K562 (cell line): Measurements from ENCODE around the gene LOXHD1. TPM values are rescaled to one million over a fixed set of nuclear protein-coding genes. Genes with fewer than 3 reads are reported as not detected.

Source experiments
- ATAC-seq: fragments of 200-7000 bp; cut with Tn5 transposase; 3 replicates; pipeline ENCODE4 v1.9.1; 2020; ENCODE audit warnings: moderate library complexity
- BruUV-seq: library from RNA; stranded (reverse); fragments of 400-500 nt; replicated peaks from 2 replicates; lab custom pipeline; 2021; lab: Mats Ljungman, UMichigan
- CTCF ChIA-PET: fragments of 300-600 bp; formaldehyde crosslinking; extraction: SDS; loops from one replicate; lab custom pipeline; 2021; ENCODE audit warnings: low intra/inter-chr PET ratio; lab: Yijun Ruan, JAX
- POLR2A ChIA-PET: fragments of 300-600, 350-650 bp; sonication (Branson Sonifier 250); formaldehyde crosslinking; extraction: SDS; loops from one replicate; lab custom pipeline; 2021; ENCODE audit warnings: antibody characterized with exemption, inconsistent platforms; lab: Yijun Ruan, JAX
- DNase-seq, 4 experiments: peaks; one replicate each; pipeline versions ENCODE4 v3.0.0 to v3.0.0-alpha.2; 2011 to 2018; ENCODE audit warnings: low spot score in 3 of 4, mixed read lengths in 3 of 4; ENCODE audit errors: extremely low read depth in 1 of 4
- FAIRE-seq: peaks from 2 replicates; lab custom pipeline; 2011; peaks lifted over from hg19 to GRCh38; lab: Jason Lieb, UNC
- H2AFZ ChIP-seq: 2 replicates; pipeline ENCODE4 v1.6.0; 2011; ENCODE audit warnings: low read depth, low read length, control low read depth, inconsistent platforms
- H3K27ac ChIP-seq: fragments of 200-600 bp; 3 replicates; pipeline ENCODE4 v1.8.0; 2011; ENCODE audit warnings: low read depth, mild to moderate bottlenecking, control low read depth, inconsistent platforms, low read length, moderate library complexity, mixed read lengths; ENCODE audit errors: extremely low read depth
- H3K27me3 ChIP-seq, 2 experiments: fragments of 300-600 bp in 1 of 2; 2 replicates in 1 of 2; 3 replicates in 1 of 2; pipeline versions ENCODE4 v1.6.0 to v1.8.0; 2011; ENCODE audit warnings: inconsistent platforms in 2 of 2, low read length in 2 of 2, mild to moderate bottlenecking in 1 of 2, mixed read lengths in 1 of 2, moderate library complexity in 1 of 2; ENCODE audit not compliant: control insufficient read depth in 2 of 2, insufficient read depth in 2 of 2
- H3K36me3 ChIP-seq: fragments of 300-600 bp; 3 replicates; pipeline ENCODE4 v1.8.0; 2011; ENCODE audit warnings: mild to moderate bottlenecking, low read length, inconsistent platforms; ENCODE audit not compliant: control insufficient read depth, insufficient read depth
- H3K4me1 ChIP-seq, 2 experiments: fragments of 200-600 bp in 1 of 2; replicated peaks in 1 of 2; 2 replicates in 1 of 2; 3 replicates in 1 of 2; pipeline versions ENCODE4 v1.5.1 to v1.8.0; 2011; ENCODE audit warnings: inconsistent platforms in 2 of 2, low read length in 2 of 2, mild to moderate bottlenecking in 1 of 2, mixed read lengths in 1 of 2, moderate library complexity in 1 of 2; ENCODE audit not compliant: control insufficient read depth in 2 of 2, insufficient read depth in 2 of 2
- H3K4me2 ChIP-seq: 2 replicates; pipeline ENCODE4 v1.6.1; 2011; ENCODE audit warnings: low read length, control low read depth, inconsistent platforms, mixed read lengths; ENCODE audit not compliant: insufficient read depth
- H3K4me3 ChIP-seq: fragments of 200-600 bp; sonication (generic), shearing (Covaris generic); 2 replicates; pipeline ENCODE4 v1.5.1; 2016; ENCODE audit warnings: control low read depth, inconsistent platforms
- H3K79me2 ChIP-seq: fragments of 200-600 bp; 3 replicates; pipeline ENCODE4 v1.8.0; 2011; ENCODE audit warnings: low read length, inconsistent platforms; ENCODE audit not compliant: control insufficient read depth, insufficient read depth
- H3K9ac ChIP-seq, 2 experiments: 2 replicates each; pipeline versions ENCODE4 v1.6.0 to v1.6.1; 2011; ENCODE audit warnings: low read depth in 2 of 2, low read length in 2 of 2, control low read depth in 1 of 2, inconsistent platforms in 1 of 2, mild to moderate bottlenecking in 1 of 2, mixed read lengths in 1 of 2; ENCODE audit not compliant: insufficient read depth in 1 of 2
- H3K9me1 ChIP-seq: one replicate; pipeline ENCODE4 v1.6.0; 2011; ENCODE audit warnings: inconsistent platforms, mild to moderate bottlenecking, low read length, moderate library complexity; ENCODE audit not compliant: control insufficient read depth, insufficient read depth
- H3K9me3 ChIP-seq: replicated peaks from 2 replicates; pipeline ENCODE4 v1.5.1; 2011; ENCODE audit warnings: low read depth, low read length, inconsistent platforms; ENCODE audit not compliant: control insufficient read depth, insufficient read depth
- H4K20me1 ChIP-seq: replicated peaks from 2 replicates; pipeline ENCODE4 v1.6.1; 2011; ENCODE audit warnings: low read length, inconsistent platforms, mixed read lengths; ENCODE audit not compliant: control insufficient read depth, insufficient read depth
- ARID2 ChIP-seq: fragments of 450-650 bp; IDR thresholded peaks from 2 replicates; pipeline ENCODE4 v1.6.1; 2017; ENCODE audit warnings: antibody characterized with exemption, mild to moderate bottlenecking
- BRCA1 ChIP-seq, 2 experiments: fragments of 450-650 bp in 1 of 2; sonication (generic) in 1 of 2; formaldehyde crosslinking in 1 of 2; IDR thresholded peaks; 2 replicates each; pipeline versions ENCODE4 v1.5.0 to v1.6.1; 2017 to 2020; ENCODE audit warnings: mild to moderate bottlenecking in 1 of 2, missing genetic modification reagents in 1 of 2
- EWSR1 ChIP-seq: fragments of 450-650 bp; IDR thresholded peaks from 2 replicates; pipeline ENCODE4 v1.6.1; 2018; ENCODE audit warnings: borderline replicate concordance, mild to moderate bottlenecking, low read depth, moderate library complexity; ENCODE audit not compliant: partially characterized antibody
- HMBOX1 ChIP-seq: sonication (generic); IDR thresholded peaks from 2 replicates; pipeline ENCODE4 v1.6.1; 2016
- MEF2A ChIP-seq: IDR thresholded peaks from 2 replicates; pipeline ENCODE4 v1.6.1; 2011; ENCODE audit warnings: low read depth, mild to moderate bottlenecking, low read length, moderate library complexity; ENCODE audit not compliant: control insufficient read depth
- NELFE ChIP-seq: IDR thresholded peaks from 2 replicates; pipeline ENCODE4 v1.6.1; 2011; ENCODE audit warnings: mild to moderate bottlenecking; ENCODE audit not compliant: insufficient read depth, insufficient read length
- NR4A1 ChIP-seq, 2 experiments: fragments of 250-450 bp in 1 of 2; fragments of 450-650 bp in 1 of 2; sonication (Bioruptor Pico) in 1 of 2; IDR thresholded peaks; 2 replicates each; pipeline versions ENCODE4 v1.4.0 to v1.6.1; 2016 to 2020; ENCODE audit warnings: mild to moderate bottlenecking in 2 of 2, missing compliant biosample characterization in 1 of 2, missing genetic modification characterization in 1 of 2, moderate library complexity in 1 of 2
- POLR2A ChIP-seq: fragments of 450-650 bp; conservative IDR thresholded peaks from 2 replicates; pipeline ENCODE4 v1.6.1; 2016
- PPARD ChIP-seq: fragments of 250-450 bp; sonication (Bioruptor Pico); IDR thresholded peaks from 2 replicates; pipeline ENCODE4 v1.8.0; 2022; ENCODE audit warnings: inconsistent platforms, mild to moderate bottlenecking, moderate library complexity
- ZNF311 ChIP-seq: fragments of 250-450 bp; sonication (Bioruptor Pico); IDR thresholded peaks from 2 replicates; pipeline ENCODE4 v1.4.0; 2020; ENCODE audit warnings: mild to moderate bottlenecking, moderate library complexity
- ZNF512 ChIP-seq: IDR thresholded peaks from 2 replicates; pipeline ENCODE4 v1.6.1; 2016; ENCODE audit warnings: missing genetic modification characterization, missing compliant biosample characterization
- ZNF644 ChIP-seq: fragments of 200-800 bp; sonication (Bioruptor generic); IDR thresholded peaks from 2 replicates; pipeline ENCODE4 v1.6.1; 2016; ENCODE audit warnings: low read depth, missing genetic modification characterization, missing compliant biosample characterization
- WGBS: fragments of 100-300 bp; shearing (Covaris generic); methylation state at CpG from one replicate; pipeline ENCODE4 v1.1.6; 2016; ENCODE audit warnings: low coverage, mixed read lengths; ENCODE audit not compliant: insufficient coverage; ENCODE audit errors: missing lambda C conversion rate; 5-methylcytosine and 5-hydroxymethylcytosine counted together
- in situ Hi-C: fragments of 300-500 bp; cut with MboI; formaldehyde crosslinking; loops from 4 replicates; pipeline ENCODE4 v1.15.0; 2018; ENCODE audit warnings: inconsistent platforms, mixed read lengths
- intact Hi-C: fragments of 100-400 bp; cut with micrococcal nuclease; formaldehyde crosslinking; loops from 2 replicates; pipeline ENCODE4 v1.14.2; 2022
- polyA plus RNA-seq, 8 experiments: library from polyadenylated mRNA; depleted of rRNA in 4 of 8; stranded (reverse) in 5 of 8; unstranded in 3 of 8; fragments of >200 nt; fragmentation: Nextera tagmentation in 2 of 8; fragmentation: Illumina TruSeq in 1 of 8; extraction: Ambion mirVana in 2 of 8; extraction: Trizol in 1 of 8; gene quantifications; 2 replicates each; pipeline versions ENCODE4 v1.2.1 to v1.2.3, GENCODE V29; 2011 to 2014; ENCODE audit warnings: inconsistent platforms in 1 of 8, missing spikeins in 1 of 8
- total RNA-seq, 7 experiments: library from RNA; depleted of rRNA in 6 of 7; stranded (reverse); fragments of >200 nt in 6 of 7; fragmentation: Illumina TruSeq in 2 of 7; extraction: Trizol in 2 of 7; gene quantifications; 2 replicates each; pipeline versions ENCODE4 v1.2.1 to v1.2.3, GENCODE V29; 2011 to 2021; ENCODE audit warnings: low replicate concordance in 1 of 7

Gene LOXHD1
- total and polyA plus RNA-seq, 9 of the 15 experiments (the other 6 are each of a cell fraction or from before 2014, with no cell fraction given) = not detected

- CTCF ChIA-PET = no interaction called here
- FAIRE-seq = no peak
Observed at GRCh38 chr18:46574743-46575115, 82.3 kb downstream of the LOXHD1 start.

More at GRCh38 chr18:46574743-46575115, 82.3 kb downstream of the LOXHD1 start:
- intact Hi-C loops (no loop called here), in situ Hi-C loops (no loop called here)
- Histone ChIP-seq H3K9me3 (no peaks in the 10 kb centered on the region), H3K4me3 (no peak overlapping the region), H3K9me1 (no peaks in the 10 kb centered on the region), H3K27me3 (no peaks in the 10 kb centered on the region), H3K36me3 (no peaks in the 10 kb centered on the region), H3K4me1 (no peaks in the 10 kb centered on the region; a peak in 1 of 5 replicates), H3K27ac (no peak overlapping the region), H3K9ac (no peak overlapping the region), H3K4me2 (no peak overlapping the region), H2AFZ (no peak overlapping the region), H4K20me1 (no peaks in the 10 kb centered on the region), H3K79me2 (no peaks in the 10 kb centered on the region)
- DNase-seq (no peak), ATAC-seq (no peak)
- no TSS peak for BruUV-seq
- no CpG with 5 or more reads among the region's 2 CpGs for WGBS
- no peak for TF ChIP-seq POLR2A
- no peak for TF ChIP-seq ZNF311 (CRISPR knock-in tag)
- no peak for TF ChIP-seq NR4A1 (CRISPR knock-in tag; IDR thresholded peaks at IDR 0.05)
- TF ChIP-seq NR4A1 (tag; IDR thresholded peaks at IDR 0.05) = no peak
- TF ChIP-seq BRCA1 (IDR thresholded peaks at IDR 0.05) = no peak
- TF ChIP-seq BRCA1 (CRISPR knock-in tag; IDR thresholded peaks at IDR 0.05) = no peak
- no peak for TF ChIP-seq ARID2
- TF ChIP-seq ZNF644 (tag) = no peak
- no peak for TF ChIP-seq MEF2A
- no peak for TF ChIP-seq PPARD (CRISPR knock-in tag)
- TF ChIP-seq NELFE = no peak
- no peak for TF ChIP-seq ZNF512 (tag)
- TF ChIP-seq EWSR1 = no peak
- no peak for TF ChIP-seq HMBOX1
- POLR2A ChIA-PET = no interaction called here
